AG08395 (cell line): ENCODE data around the gene EGR1.
"Not testable (repeated sequence)": the region's sequence is repeated elsewhere in the genome, so short reads cannot be mapped to it uniquely, and the experiment has no call there.

Experiments
- DNase-seq: peaks from one replicate; pipeline ENCODE4 v3.0.0; 2012; ENCODE audit warnings: mixed read lengths, low spot score

The EGR1 gene

GRCh38 chr5:138469540-138470321 is 4.5 kb downstream of the EGR1 start:
- DNase-seq = no peak

GRCh38 chr5:138470322-138471051 is 5.2 kb downstream of the EGR1 start:
- no peak for DNase-seq

- DNase-seq = no peak
Measured at GRCh38 chr5:138471052-138471361, 5.7 kb downstream of the EGR1 start.

GRCh38 chr5:138472353-138472752 is 7.1 kb downstream of the EGR1 start:
- no peak for DNase-seq

- DNase-seq = not testable (repeated sequence)
Measured at GRCh38 chr5:138473151-138473550, 7.9 kb downstream of the EGR1 start.

GRCh38 chr5:138476918-138477317 is 11.6 kb downstream of the EGR1 start:
- DNase-seq = no peak

GRCh38 chr5:138482638-138483037 is 17.4 kb downstream of the EGR1 start:
- DNase-seq = no peak

- DNase-seq = peak; percentile 59
Measured at GRCh38 chr5:138488481-138488945, 23.2 kb downstream of the EGR1 start.

- DNase-seq = no peak
Measured at GRCh38 chr5:138489683-138490061, 24.4 kb downstream of the EGR1 start.

GRCh38 chr5:138490648-138491283 is 25.5 kb downstream of the EGR1 start:
- DNase-seq = no peak

- DNase-seq = no peak
Measured at GRCh38 chr5:138491284-138491648, 26.0 kb downstream of the EGR1 start.

GRCh38 chr5:138491669-138492559 is 26.6 kb downstream of the EGR1 start:
- DNase-seq = peak; percentile 94

- DNase-seq = no peak
Measured at GRCh38 chr5:138492560-138493045, 27.3 kb downstream of the EGR1 start.

GRCh38 chr5:138495351-138495750 is 30.1 kb downstream of the EGR1 start:
- no peak for DNase-seq

GRCh38 chr5:138498376-138498775 is 33.1 kb downstream of the EGR1 start:
- DNase-seq = no peak

- DNase-seq = no peak
Measured at GRCh38 chr5:138502121-138502520, 36.8 kb downstream of the EGR1 start.

- no peak for DNase-seq
Measured at GRCh38 chr5:138502521-138502920, 37.2 kb downstream of the EGR1 start.

- peak; percentile 81 for DNase-seq
Measured at GRCh38 chr5:138503487-138504270, 38.4 kb downstream of the EGR1 start.

- DNase-seq = no peak
Measured at GRCh38 chr5:138504799-138505198, 39.5 kb downstream of the EGR1 start.

- no peak for DNase-seq
Measured at GRCh38 chr5:138506370-138507306, 41.4 kb downstream of the EGR1 start.
